HG02943 (cell line): Measurements from ENCODE around the gene SGTA.
"Not testable (repeated sequence)": the region's sequence is repeated elsewhere in the genome, so short reads cannot be mapped to it uniquely, and the experiment has no call there.

Source experiments
- ATAC-seq: cut with Tn5 transposase; IDR thresholded peaks from one replicate; pipeline ENCODE4 v1.9.1; 2021; ENCODE audit warnings: mild to moderate bottlenecking, low read depth, moderate library complexity; ENCODE audit not compliant: unreplicated experiment

The SGTA gene

GRCh38 chr19:2716722-2717637 lies 66.1 kb downstream of the SGTA start:
- ATAC-seq, result no peak

- no peak for ATAC-seq
Measured at GRCh38 chr19:2716275-2716650, 66.8 kb downstream of the SGTA start.

GRCh38 chr19:2715470-2716274 lies 67.4 kb downstream of the SGTA start:
- no peak for ATAC-seq

DNA sequence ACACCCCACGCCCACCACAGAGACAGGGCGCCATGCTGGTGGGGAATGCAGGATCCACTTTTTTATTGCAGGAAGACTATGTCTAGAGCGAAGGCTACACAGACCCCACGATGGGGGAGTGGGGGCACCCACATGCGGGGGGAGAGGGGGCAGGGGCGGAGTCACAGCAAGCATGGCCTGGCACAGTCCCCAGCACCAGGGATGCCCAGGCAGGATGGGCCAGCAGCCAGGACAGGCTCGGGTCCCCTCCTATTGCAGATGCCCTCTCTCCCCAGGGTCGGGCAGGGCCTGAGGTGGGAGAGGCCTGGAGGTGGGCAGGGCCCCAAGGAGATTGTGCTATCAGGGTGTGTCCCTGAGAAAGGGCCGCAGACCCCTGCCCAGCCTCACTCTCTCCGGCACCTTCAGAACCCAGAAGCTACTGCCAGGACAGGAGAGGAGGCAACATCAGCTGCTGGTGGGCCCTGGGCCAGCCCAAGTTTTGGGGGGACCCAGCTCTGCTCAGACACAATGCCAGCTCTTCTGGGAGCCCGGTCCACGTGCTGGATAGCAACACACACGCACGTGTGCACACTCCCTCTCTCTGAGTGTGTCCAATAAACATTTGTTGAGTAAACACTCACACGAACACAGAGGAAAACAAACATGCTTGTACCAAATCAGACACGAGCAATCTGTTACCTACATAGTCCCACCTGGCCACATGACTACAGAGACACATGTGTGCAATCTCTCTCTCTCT lies 68.4 kb downstream of the SGTA start:
- no peak for ATAC-seq

- ATAC-seq, result not testable (repeated sequence)
Measured at GRCh38 chr19:2714102-2714501, 69.0 kb downstream of the SGTA start.

DNA sequence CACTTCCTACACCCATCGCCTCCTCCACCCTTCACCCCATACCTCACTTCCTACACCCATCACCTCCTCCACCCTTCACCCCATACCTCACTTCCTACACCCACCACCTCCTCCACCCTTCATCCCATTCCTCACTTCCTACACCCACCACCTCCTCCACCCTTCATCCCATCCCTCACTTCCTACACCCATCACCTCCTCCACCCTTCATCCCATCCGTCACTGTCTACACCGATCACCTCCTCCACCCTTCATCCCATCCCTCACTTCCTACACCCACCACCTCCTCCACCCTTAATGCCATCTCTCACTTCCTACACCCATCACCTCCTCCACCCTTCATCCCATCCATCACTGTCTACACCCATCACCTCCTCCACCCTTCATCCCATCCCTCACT lies 69.9 kb downstream of the SGTA start:
- not testable (repeated sequence) for ATAC-seq

- ATAC-seq, result no peak
Measured at GRCh38 chr19:2711875-2712205, 71.2 kb downstream of the SGTA start.

DNA sequence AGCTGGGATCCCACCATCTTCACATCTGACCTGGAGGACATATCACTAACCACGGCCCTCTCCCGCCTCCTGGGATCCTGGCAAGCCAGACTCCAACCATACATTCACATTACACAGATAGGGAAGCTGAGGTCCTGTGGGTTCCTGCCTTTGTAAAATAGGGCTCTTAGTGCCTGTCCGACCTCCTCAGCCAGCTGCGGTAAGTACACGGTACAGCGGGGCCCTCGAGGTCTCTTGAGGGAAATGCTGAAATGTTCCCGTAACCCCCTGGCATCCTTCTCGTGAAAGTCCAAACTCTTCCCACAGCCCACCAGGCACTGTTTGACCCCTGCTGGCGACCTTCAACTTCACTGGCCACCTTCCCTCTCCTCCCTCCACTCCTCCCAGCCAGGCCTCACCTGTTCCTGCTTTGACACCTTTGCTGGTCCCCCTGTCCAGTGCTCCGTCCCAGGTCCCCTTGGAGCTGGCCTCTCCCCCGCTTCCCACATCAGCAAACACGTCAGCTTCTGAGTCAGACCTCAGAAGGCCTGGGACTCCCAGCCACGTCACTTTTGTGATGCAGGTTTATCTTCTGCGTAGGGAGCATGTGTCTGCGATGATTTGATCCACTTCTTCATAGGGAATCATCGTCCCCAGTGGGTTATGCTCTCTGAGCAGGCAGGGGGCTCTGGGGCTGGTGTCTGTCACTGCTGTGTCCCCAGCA lies 71.8 kb downstream of the SGTA start:
- ATAC-seq, result no peak

- ATAC-seq, result no peak
Measured at GRCh38 chr19:2706251-2706650, 76.8 kb downstream of the SGTA start.
